Right renal pelvis (tissue), 4 donors: ENCODE results near the gene FCN2. TPM values are rescaled to one million over a fixed set of nuclear protein-coding genes. Genes with fewer than 3 reads are reported as not detected.

ENCODE experiments used
- DNase-seq, 4 donors: peaks; one replicate each; pipeline ENCODE4 v3.0.0-alpha.2; 2013; ENCODE audit warnings: low read depth in 4 of 4, low spot score in 3 of 4, missing footprints in 1 of 4
- polyA plus RNA-seq, 4 donors: library from polyadenylated mRNA; unstranded; fragments of 120-200 nt; gene quantifications; one replicate each; pipeline ENCODE4 v1.2.1, GENCODE V29; 2013; ENCODE audit not compliant: insufficient read length in 4 of 4

FCN2 gene
- polyA plus RNA-seq, 4 donors: 0.18 to 0.96 (median 0.49) TPM

DNA sequence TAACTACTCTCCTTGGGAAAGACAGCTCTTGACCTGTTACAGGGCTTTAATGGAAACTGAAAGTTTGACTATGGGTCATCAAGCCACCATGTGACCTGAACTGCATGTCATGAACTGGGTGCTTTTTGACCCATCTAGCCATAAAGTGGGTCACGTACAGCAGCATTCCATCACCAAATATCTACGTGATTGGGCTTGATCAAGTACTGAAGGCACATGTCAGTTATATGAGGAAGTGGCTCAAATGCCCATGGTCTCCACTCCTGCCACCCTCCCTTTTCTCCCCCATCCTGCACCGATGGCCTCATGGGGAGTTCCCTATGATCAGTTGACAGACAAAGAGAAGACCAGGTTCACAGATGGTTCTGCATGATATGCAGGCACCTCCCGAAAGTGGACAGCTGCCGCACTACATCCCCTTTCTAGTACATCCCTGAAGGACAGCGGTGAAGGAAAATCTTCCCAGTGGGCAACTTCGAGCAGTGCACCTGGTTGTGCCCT lies 44.5 kb downstream of the FCN2 start:
- DNase-seq: no peak

DNA sequence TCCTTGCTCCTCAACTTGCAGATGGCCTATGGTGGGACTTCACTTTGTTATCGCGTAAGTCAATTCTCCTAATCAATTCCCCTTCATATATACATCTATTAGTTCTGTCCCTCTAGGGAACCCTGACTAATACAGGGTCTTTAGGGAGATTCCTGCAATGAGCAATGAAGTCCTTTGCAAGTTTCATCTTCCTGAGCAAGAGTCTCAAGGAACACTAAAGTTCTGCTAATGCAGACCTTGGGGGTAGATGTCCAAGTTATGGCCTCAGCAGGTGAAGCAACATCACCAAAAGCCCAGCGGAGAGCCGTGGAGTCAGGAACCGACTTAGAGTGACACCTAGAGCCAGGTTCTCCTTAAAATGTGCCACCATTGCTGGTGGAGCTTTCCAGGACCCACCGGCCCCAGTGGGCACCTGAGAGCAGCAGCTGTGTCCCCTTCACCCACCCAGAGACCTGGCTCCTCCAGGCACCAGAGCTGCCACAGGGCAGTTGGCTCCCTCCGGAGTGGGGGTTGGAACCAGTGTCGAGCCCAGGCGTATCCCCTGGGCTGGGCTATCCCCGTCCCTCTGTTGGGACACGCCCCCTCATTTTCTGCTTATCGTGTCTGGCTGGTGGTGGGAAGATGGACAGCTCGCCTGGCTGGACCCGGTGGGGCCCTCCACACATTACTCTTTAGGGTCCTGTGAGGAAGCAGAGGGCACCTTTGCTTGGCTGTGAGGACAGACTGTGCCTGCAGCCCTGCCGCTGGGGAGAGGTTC lies 48.0 kb downstream of the FCN2 start:
- no peak for DNase-seq

GRCh38 chr9:134929193-134930158 lies 48.9 kb downstream of the FCN2 start:
- no peak for DNase-seq

- no peak for DNase-seq
These were observed 49.8 kb downstream of the FCN2 start for GRCh38 chr9:134930398-134930797.

GRCh38 chr9:134932171-134932570 lies 51.6 kb downstream of the FCN2 start:
- no peak for DNase-seq

- DNase-seq: no peak
These were observed 52.0 kb downstream of the FCN2 start for GRCh38 chr9:134932606-134933005.

- DNase-seq: no peak
These were observed 52.6 kb downstream of the FCN2 start for GRCh38 chr9:134933076-134933659.

- DNase-seq: no peak
These were observed 54.5 kb downstream of the FCN2 start for GRCh38 chr9:134935056-134935640.

DNA sequence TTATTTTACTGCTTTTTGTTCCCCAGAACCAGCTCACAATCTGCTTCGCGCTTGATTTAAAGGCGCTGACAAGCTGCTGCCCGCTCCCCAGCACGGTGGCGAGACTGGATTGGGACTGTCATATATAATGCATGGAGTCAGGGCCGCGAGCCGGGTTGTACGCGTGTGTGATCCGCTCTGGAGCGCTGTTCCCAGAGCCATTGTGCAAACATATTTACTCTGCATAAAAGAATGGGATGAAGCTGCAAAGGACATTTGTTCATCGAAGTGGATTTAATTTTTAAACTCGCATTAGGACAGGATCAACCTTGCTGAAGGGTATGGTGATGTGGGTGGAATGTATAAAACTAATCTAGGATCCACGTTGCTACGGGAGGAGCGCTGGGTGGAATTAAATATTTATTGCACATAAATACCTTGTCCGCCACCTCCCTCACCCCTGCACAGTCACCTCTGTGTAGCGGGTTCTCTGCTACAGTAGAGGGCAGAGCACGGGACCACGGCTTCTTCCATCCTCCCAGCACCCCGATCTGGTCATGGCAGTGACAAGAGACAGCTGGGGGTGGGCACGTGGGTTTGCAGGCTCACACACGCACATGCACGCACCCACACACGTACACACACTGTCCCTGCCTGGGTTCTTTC lies 55.2 kb downstream of the FCN2 start:
- no peak for DNase-seq

DNA sequence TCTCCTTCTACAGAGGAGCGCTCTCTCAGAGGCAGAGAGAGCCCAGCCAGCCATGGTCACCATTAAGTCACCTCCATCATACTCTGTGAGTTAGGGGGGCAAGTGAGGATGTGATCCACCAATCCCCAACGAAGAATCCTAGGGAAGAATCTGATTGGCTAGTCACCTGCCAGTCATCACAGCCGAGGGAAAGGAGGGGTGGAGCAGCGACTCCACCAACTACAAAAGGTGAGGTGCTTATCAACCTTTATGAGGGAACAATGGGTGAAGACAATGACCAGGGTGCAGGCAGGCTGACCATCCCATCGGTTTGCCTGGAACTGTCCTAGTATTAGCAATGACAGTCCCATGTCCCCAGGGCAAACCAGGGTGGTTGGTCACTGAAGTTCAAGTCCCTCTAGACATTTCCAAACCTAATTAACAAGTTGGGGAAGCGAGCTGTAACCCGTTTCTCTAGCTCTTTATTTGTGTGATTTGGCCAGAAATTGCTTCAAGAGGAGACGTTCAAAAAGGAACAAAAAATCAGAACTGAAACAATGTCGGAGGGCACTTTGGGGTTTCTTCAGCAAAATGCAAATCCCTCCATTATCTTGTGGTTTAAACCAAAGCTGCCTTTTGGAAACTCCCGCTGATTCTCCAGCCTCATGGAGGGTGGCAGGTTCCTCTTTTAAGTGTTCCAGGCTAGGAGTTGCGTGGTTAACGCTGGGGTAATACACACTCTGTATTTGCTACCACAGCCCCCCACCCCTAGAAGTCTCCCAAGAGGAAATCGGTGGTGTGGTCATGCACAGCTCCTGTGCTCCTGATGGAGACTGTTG lies 55.9 kb downstream of the FCN2 start:
- no peak for DNase-seq

Other genes with a start within 250 kb of the FCN2 start
- gene COL5A1, start 239.0 kb upstream of the FCN2 start, polyA plus RNA-seq: 100 to 1,000 TPM in 3 of 4 donors, 10 to 100 TPM in 1; 99.9 to 133 (median 101) TPM
- 1 to 10 TPM; 1.8 to 3.2 (median 2.7) TPM for gene FCN1, start 37.1 kb downstream of the FCN2 start, polyA plus RNA-seq
- gene OLFM1, start 206.9 kb downstream of the FCN2 start, polyA plus RNA-seq: 1 to 10 TPM; 3.8 to 7.3 (median 5.0) TPM